ENCODE measurements around the gene P2RX4.

DNA sequence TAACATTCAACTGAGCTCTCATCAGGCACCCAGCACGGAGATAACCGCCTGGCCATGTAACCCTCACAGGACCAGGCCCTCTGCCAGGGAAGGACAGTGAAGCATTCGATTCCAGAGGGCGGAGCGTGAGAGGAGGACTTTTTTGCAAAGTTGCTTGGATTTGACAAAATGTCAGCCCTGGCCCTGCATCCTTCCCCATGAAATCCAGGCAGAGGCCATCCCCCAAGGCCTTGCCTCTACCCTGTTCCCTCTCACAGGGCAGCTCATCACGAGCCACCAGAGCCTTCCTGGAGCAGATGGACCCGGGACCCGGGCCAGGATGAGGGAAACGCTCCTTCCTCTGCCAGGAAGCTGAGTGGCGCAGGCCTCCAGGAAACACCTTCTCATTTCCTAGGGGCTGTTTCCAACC, 69.6 kb downstream of the P2RX4 start:
- TF ChIP-seq, protein P1, sequence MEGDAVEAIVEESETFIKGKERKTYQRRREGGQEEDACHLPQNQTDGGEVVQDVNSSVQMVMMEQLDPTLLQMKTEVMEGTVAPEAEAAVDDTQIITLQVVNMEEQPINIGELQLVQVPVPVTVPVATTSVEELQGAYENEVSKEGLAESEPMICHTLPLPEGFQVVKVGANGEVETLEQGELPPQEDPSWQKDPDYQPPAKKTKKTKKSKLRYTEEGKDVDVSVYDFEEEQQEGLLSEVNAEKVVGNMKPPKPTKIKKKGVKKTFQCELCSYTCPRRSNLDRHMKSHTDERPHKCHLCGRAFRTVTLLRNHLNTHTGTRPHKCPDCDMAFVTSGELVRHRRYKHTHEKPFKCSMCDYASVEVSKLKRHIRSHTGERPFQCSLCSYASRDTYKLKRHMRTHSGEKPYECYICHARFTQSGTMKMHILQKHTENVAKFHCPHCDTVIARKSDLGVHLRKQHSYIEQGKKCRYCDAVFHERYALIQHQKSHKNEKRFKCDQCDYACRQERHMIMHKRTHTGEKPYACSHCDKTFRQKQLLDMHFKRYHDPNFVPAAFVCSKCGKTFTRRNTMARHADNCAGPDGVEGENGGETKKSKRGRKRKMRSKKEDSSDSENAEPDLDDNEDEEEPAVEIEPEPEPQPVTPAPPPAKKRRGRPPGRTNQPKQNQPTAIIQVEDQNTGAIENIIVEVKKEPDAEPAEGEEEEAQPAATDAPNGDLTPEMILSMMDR (IDR thresholded peaks at IDR 0.05): no peak
- TF ChIP-seq ZFX (IDR thresholded peaks at IDR 0.05; ENCODE audit: borderline replicate concordance): no peak

Measured in 22Rv1 (cell line).